Progenitor cell of endocrine pancreas (in vitro differentiated cells): ENCODE data around the gene SHE. TPM values are rescaled to one million over a fixed set of nuclear protein-coding genes. Genes with fewer than 3 reads are reported as not detected.

ENCODE experiments used
- DNase-seq: peaks from one replicate; pipeline ENCODE4 v3.0.0; 2021; ENCODE audit warnings: low spot score; ENCODE audit not compliant: unreplicated experiment
- H3K27ac Mint-ChIP-seq: 2 replicates; pipeline ENCODE4 v1.8.0; 2021; ENCODE audit warnings: mild to moderate bottlenecking, moderate library complexity, mixed read lengths
- H3K27me3 Mint-ChIP-seq: 2 replicates; pipeline ENCODE4 v1.8.0; 2021; ENCODE audit warnings: mixed read lengths
- H3K36me3 Mint-ChIP-seq: 2 replicates; pipeline ENCODE4 v1.8.0; 2022; ENCODE audit warnings: mixed read lengths; ENCODE audit not compliant: insufficient read depth
- H3K4me1 Mint-ChIP-seq: 2 replicates; pipeline ENCODE4 v1.8.0; 2021; ENCODE audit warnings: low read depth, mixed read lengths
- H3K4me3 Mint-ChIP-seq: 2 replicates; pipeline ENCODE4 v1.8.0; 2021; ENCODE audit warnings: low read depth, mild to moderate bottlenecking, moderate library complexity, mixed read lengths
- H3K9me3 Mint-ChIP-seq: 2 replicates; pipeline ENCODE4 v1.8.0; 2021; ENCODE audit warnings: low read depth, mixed read lengths
- total RNA-seq: library from RNA; stranded (reverse); gene quantifications from 2 replicates; pipeline ENCODE4 v1.2.1, GENCODE V29; 2021
- TF ChIP-seq, protein P1 (sequence below): fragments of 200-600 bp; sonication (generic); IDR thresholded peaks from one replicate; pipeline ENCODE4 v1.5.0; 2021; ENCODE audit warnings: antibody characterized with exemption, mild to moderate bottlenecking; ENCODE audit not compliant: unreplicated experiment

Gene SHE
- total RNA-seq, 1 donor from 2014 or later, result not detected

DNA sequence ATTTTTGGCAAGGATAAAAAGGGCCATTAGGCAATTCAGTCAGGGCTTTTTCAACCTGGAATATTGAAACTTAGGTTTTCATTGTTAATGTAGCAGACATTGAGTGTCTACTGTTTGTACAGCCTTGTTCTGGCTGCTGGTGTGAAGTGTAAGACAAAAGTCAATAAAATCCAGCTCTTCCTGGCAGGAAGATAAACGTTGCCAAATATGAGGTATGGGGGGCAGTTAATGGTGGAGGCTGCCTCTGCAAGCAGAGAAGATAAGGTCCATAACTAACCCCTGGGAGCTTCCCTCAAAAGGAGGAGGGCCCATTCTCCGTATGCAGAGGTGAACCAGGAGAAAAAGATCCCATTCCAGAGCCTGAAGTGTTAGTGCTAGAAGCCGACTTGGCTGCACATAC, 19.5 kb upstream of the SHE start:
- Mint-ChIP-seq H3K9me3 (no peaks in the 10 kb centered on the region), H3K4me3 (no peak overlapping the region), H3K27ac (no peak overlapping the region), H3K27me3 (peaks cover 21% of the 10 kb centered on the region), H3K36me3 (no peaks in the 10 kb centered on the region), H3K4me1 (no peaks in the 10 kb centered on the region)
- DNase-seq, result no peak
- TF ChIP-seq, protein P1, sequence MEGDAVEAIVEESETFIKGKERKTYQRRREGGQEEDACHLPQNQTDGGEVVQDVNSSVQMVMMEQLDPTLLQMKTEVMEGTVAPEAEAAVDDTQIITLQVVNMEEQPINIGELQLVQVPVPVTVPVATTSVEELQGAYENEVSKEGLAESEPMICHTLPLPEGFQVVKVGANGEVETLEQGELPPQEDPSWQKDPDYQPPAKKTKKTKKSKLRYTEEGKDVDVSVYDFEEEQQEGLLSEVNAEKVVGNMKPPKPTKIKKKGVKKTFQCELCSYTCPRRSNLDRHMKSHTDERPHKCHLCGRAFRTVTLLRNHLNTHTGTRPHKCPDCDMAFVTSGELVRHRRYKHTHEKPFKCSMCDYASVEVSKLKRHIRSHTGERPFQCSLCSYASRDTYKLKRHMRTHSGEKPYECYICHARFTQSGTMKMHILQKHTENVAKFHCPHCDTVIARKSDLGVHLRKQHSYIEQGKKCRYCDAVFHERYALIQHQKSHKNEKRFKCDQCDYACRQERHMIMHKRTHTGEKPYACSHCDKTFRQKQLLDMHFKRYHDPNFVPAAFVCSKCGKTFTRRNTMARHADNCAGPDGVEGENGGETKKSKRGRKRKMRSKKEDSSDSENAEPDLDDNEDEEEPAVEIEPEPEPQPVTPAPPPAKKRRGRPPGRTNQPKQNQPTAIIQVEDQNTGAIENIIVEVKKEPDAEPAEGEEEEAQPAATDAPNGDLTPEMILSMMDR, result no peak

DNA sequence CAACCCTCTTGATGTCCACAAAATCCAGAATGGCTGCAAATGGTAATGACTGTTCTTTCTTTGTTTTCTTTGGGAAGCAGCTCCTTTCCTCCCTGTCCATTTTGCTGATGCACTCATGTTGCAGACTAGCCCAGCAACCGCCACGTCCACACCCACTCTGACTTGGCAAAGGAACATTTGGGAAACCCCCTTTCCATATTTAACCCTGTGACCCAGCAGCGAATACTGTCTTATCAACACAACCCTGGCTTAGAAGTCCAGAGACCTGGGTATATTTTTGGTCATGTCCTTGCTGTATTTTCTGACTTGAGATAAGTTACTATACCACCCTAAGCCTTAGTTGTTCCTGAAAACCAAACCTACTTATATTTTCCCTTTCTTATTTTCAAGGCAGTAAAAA, 18.1 kb upstream of the SHE start:
- DNase-seq, result no peak
- Mint-ChIP-seq H3K36me3 (no peaks in the 10 kb centered on the region), H3K9me3 (no peaks in the 10 kb centered on the region), H3K4me3 (no peak overlapping the region), H3K27me3 (peaks cover 31% of the 10 kb centered on the region), H3K4me1 (no peaks in the 10 kb centered on the region), H3K27ac (no peak overlapping the region)
- TF ChIP-seq, protein P1, result no peak

DNA sequence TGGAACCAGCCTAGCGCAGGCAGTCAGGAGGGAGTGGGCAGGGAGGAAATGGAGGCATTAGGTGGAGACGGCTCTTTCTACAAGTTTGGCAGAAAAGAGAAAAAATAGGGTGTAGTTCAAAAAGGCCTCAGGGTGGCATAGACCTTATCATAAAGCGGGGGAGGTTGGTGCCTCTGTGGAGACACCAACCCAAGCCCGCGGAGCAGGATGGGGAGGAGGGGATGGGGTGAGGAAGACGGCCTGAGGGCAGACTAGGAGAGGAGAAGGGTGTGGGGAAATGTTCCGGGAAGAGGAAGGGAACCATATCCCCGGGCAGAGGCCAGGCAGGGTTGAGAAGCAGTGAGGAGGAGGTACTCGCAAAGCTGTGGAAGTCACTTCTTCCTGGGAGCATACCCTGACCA, 17.4 kb upstream of the SHE start:
- TF ChIP-seq, protein P1, result no peak
- no peaks in the 10 kb centered on the region for H3K9me3 Mint-ChIP-seq
- DNase-seq, result no peak
- no peaks in the 10 kb centered on the region for H3K36me3 Mint-ChIP-seq
- H3K4me1 Mint-ChIP-seq, result no peaks in the 10 kb centered on the region
- H3K4me3 Mint-ChIP-seq, result no peak overlapping the region
- H3K27me3 Mint-ChIP-seq, result peaks cover 32% of the 10 kb centered on the region
- no peak overlapping the region for H3K27ac Mint-ChIP-seq

DNA sequence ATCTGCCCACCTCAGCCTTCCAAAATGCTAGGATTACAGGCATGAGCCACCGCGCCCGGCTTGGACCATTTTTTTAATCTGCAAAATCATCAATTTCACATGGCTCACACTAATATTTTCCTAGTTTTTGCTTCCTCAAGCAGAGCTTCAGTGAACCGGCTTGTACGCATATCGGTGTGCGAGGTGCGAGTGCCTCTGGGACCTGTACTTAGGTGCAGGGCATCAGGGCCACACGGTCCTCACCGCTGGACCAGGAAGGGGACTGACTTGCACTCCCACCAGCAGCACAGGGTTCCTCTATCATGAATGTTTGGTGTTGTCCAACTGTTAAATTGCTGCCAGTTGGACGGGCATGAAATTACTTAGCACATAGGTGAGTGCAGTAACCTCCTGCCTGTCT, 15.4 kb upstream of the SHE start:
- Mint-ChIP-seq H3K36me3 (no peaks in the 10 kb centered on the region), H3K9me3 (no peaks in the 10 kb centered on the region), H3K27me3 (peaks cover 34% of the 10 kb centered on the region), H3K4me3 (no peak overlapping the region), H3K4me1 (no peaks in the 10 kb centered on the region), H3K27ac (no peak overlapping the region)
- TF ChIP-seq, protein P1, result no peak
- DNase-seq, result no peak

DNA sequence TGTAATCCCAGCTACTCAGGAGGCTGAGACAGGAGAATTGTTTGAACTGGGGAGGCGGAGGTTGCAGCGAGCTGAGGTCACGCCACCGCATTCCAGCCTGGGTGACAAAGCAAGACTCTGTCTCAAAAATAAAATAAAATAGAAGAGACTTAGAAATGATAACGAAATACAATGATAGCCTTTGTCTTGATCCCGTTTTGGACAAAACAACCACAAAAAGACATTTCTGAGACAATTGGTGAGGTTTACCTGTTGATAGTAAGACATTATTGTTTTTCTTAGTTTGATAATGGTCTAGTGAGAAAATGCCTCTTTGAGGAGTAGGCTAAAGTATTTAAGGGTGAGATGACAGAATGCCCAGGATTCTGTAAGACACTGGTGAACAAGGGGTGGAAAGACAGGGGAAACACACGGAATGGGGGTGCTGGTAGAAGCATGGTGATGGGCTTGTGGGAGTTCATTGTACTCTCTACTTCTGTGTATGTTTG, 11.9 kb upstream of the SHE start:
- H3K9me3 Mint-ChIP-seq, result no peaks in the 10 kb centered on the region
- H3K27me3 Mint-ChIP-seq, result peaks cover 33% of the 10 kb centered on the region
- no peaks in the 10 kb centered on the region for H3K4me1 Mint-ChIP-seq
- TF ChIP-seq, protein P1, result no peak
- no peak overlapping the region for H3K27ac Mint-ChIP-seq
- no peaks in the 10 kb centered on the region for H3K36me3 Mint-ChIP-seq
- DNase-seq, result no peak
- no peak overlapping the region for H3K4me3 Mint-ChIP-seq
